Mammary epithelial cell (primary cell): ENCODE data around the gene TADA2B.

Source experiments
- EZH2 ChIP-seq: IDR thresholded peaks from 2 replicates; pipeline ENCODE4 v1.6.1; 2012; ENCODE audit warnings: low read length, inconsistent platforms, borderline replicate concordance
- TF ChIP-seq, protein P1 (sequence below), 2 donors: IDR thresholded peaks in 1 of 2; conservative IDR thresholded peaks in 1 of 2; 2 replicates each; pipeline ENCODE4 v1.5.1; 2011 to 2012; ENCODE audit warnings: inconsistent platforms in 2 of 2, low read length in 2 of 2, mild to moderate bottlenecking in 2 of 2, control low read depth in 1 of 2, low read depth in 1 of 2; ENCODE audit not compliant: insufficient read depth in 1 of 2; ENCODE audit errors: extremely low read depth in 1 of 2

DNA sequence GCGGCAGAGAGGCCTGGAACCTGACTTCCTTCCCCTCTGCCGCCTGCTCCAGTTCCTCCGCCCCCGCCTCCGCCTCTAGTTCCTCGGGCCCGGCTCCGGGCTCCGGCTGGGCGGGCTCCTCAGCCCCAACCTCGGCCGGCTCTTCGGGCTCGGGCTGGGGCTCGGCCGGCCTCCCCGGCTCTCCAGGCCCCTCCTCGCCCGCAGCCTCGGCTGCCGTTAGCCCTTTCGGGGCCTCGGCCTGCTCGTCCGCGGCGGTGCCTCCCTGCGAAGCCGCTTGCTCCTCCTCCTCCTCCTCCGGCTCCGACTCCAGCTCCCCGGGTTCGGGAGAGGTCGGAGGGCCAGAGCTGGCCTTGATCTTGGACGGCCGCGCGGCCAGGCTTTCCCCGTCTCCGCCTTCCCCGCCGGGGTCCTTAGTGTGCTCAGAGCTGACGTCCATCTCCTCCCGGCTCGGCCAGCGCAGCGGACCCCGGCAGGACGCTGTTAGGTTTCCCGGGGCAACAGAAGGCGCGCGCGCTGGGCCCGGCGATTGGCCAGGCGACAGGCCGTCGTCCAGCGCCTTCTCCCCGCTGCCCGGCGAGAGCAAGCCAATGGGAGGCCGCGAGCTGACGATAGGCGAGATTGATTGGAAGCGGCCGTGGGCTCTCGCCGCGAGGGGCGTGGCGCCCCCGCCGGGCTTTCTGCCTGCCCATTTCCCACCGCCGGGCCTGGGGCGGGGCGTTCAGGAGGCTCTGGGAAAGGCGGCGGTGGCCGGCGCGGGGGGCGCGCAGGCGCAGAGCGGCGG is 479 bp upstream of the TADA2B start:
- no peak for TF ChIP-seq EZH2
- TF ChIP-seq, protein P1, sequence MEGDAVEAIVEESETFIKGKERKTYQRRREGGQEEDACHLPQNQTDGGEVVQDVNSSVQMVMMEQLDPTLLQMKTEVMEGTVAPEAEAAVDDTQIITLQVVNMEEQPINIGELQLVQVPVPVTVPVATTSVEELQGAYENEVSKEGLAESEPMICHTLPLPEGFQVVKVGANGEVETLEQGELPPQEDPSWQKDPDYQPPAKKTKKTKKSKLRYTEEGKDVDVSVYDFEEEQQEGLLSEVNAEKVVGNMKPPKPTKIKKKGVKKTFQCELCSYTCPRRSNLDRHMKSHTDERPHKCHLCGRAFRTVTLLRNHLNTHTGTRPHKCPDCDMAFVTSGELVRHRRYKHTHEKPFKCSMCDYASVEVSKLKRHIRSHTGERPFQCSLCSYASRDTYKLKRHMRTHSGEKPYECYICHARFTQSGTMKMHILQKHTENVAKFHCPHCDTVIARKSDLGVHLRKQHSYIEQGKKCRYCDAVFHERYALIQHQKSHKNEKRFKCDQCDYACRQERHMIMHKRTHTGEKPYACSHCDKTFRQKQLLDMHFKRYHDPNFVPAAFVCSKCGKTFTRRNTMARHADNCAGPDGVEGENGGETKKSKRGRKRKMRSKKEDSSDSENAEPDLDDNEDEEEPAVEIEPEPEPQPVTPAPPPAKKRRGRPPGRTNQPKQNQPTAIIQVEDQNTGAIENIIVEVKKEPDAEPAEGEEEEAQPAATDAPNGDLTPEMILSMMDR (conservative IDR thresholded peaks at IDR 0.05 in 1 of 2, IDR thresholded peaks at IDR 0.05 in 1 of 2; ENCODE audit: extremely low read depth in 1 of 2, insufficient read depth in 1 of 2, low read depth in 1 of 2, low read length in 2 of 2): no peak
